Breast epithelium (tissue), 3 donors: ENCODE measurements around the gene OR2V1.

ENCODE experiments used
- POLR2A ChIP-seq: fragments of 450-650 bp; IDR thresholded peaks from one replicate; pipeline ENCODE4 v1.6.1; 2016; ENCODE audit warnings: antibody characterized with exemption, mild to moderate bottlenecking, moderate library complexity
- POLR2AphosphoS5 ChIP-seq, 3 donors: sonication (generic); formaldehyde crosslinking; IDR thresholded peaks; one replicate each; pipeline ENCODE4 v1.6.1; 2017; ENCODE audit warnings: antibody characterized with exemption in 3 of 3
- TF ChIP-seq, protein P1 (sequence below), 3 donors: fragments of 450-650 bp; IDR thresholded peaks; one replicate each; pipeline ENCODE4 v1.5.1; 2016 to 2017; ENCODE audit warnings: antibody characterized with exemption in 3 of 3, mild to moderate bottlenecking in 3 of 3, moderate library complexity in 3 of 3

DNA sequence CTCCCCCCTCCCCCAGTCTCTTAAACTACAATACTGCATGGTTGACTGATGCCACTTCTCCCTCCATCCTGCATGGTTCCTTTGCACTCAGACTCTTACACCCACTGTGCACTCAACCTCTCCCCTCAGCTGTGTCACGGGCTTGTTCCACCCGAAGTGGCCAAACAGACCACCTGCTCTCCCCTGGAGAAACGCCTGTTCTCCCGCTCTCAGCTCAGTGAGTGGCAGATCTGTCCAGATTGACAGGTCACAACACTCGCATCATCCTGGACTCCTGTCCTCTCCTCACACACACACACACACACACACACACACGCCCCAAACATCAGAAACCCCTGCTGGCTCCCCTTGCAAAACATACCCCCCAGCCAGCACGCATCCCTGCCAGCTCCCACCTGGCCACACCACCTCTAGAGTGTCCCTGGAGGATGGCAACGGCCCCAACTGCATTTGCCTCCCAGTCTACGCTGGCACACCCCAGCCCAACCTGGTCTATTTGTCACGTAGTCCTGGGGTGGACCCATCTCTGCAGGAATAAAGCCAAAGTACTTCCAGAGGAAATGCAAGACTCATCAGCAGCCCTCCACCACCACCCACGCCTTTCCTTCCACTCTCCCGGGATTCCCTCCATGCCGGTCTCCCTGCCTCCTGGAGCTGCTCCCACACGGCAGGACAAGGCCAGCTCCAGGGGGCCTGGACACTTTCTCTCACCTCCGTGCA is 2.9 kb downstream of the OR2V1 start:
- TF ChIP-seq, protein P1, sequence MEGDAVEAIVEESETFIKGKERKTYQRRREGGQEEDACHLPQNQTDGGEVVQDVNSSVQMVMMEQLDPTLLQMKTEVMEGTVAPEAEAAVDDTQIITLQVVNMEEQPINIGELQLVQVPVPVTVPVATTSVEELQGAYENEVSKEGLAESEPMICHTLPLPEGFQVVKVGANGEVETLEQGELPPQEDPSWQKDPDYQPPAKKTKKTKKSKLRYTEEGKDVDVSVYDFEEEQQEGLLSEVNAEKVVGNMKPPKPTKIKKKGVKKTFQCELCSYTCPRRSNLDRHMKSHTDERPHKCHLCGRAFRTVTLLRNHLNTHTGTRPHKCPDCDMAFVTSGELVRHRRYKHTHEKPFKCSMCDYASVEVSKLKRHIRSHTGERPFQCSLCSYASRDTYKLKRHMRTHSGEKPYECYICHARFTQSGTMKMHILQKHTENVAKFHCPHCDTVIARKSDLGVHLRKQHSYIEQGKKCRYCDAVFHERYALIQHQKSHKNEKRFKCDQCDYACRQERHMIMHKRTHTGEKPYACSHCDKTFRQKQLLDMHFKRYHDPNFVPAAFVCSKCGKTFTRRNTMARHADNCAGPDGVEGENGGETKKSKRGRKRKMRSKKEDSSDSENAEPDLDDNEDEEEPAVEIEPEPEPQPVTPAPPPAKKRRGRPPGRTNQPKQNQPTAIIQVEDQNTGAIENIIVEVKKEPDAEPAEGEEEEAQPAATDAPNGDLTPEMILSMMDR (IDR thresholded peaks at IDR 0.05), result no peak
- TF ChIP-seq POLR2A (no peak), POLR2AphosphoS5 (IDR thresholded peaks at IDR 0.05) (no peak)
